ENCODE data around the gene CDNF.

DNA sequence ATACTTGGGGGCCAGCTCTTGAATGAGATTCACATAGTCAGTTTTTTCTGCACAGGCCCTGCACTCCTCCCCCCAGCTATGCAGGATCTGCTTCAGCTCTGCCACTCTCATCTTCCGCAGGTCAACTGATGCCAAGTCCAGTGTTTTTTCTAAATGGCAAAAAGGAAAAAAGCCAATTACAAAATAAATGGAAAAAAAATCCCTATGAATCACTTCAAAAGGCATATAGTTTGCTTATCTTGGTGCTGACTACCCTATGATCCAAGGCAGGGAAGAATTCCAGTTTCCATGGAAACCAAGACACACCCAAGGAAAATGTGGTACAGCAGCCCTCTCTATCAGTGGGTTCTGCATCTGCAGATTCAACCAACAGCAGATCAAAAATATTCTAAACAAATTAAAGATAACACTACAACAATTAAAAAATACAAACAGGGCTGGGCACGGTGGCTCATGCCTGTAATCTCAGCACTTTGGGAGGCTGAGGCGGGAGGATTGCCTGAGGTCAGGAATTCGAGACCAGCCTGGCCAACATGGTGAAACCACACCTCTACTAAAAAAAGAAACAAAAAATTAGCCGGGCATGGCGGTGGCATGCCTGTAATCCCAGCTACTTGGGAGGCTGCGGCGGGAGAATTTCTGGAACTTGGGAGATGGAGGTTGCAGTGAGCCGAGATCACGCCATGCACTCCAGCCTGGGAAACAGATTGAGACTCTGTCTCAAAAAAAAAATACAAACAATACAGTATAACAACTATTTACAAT lies 17.6 kb downstream of the CDNF start:
- no peak for TF ChIP-seq TAF1 (IDR thresholded peaks at IDR 0.05; ENCODE audit: borderline replicate concordance, insufficient read depth, low read length)
- no peak for TF ChIP-seq FOXP2 (optimal IDR thresholded peaks at IDR 0.05; ENCODE audit: borderline replicate concordance, extremely low read depth, extremely low read length, insufficient read depth)

All from PFSK-1 (cell line).